Stimulated activated naive CD4-positive, alpha-beta T cell treated with Interleukin-2 at 50 U/mL for 16 hours (primary cell): ENCODE measurements around the gene DRC1.
"Not testable (repeated sequence)": the region's sequence is repeated elsewhere in the genome, so short reads cannot be mapped to it uniquely, and the experiment has no call there.

Experiments used
- DNase-seq: peaks from one replicate; lab custom pipeline; 2025; lab: John Stamatoyannopoulos, UW

Gene DRC1

DNA sequence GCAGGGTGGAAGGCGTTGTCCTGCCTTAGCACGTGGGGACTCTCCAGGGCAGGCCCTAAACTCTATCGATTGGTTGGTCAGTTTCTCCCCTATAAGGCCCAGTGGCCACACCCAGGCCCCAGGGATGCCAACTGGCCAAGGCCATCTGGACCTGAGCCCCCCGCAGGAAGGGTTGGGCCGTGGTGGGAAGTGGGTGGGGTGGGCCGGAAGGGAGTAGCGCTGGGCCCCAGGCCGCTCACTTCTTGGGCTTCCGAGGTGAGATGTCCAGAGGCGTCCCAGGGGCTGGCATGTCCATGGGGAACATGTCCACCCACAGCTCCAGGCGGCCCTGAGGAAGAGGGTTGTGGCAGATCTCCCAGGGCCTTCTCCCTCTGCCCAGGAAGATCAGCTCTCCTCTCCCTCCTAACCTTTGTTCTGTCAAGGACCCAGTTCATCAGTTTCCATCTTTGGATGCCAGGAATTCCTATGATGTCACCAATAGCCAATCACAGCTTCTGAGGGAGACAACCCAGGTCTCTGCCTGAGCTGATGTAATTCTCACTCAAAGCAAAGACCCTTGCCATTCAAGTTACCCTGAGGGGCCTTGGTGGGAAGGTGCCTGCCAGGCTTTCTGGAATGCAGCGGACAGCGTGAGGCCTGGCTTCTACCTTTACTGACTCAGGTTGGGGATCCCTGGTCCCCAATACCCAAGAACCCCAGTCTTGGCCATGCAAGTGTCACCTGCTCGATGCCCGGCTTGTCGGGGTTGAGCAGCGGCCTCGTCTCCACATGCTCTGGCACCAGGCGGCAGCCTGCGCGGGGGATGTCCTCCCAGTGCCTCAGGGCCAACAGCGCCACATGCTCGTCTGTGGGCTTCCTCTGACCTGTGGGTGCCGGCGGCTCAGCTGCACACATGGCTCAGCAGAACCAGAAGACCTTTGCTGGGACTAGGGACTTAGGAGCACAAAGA is 61.8 kb downstream of the DRC1 start:
- no peak for DNase-seq

DNA sequence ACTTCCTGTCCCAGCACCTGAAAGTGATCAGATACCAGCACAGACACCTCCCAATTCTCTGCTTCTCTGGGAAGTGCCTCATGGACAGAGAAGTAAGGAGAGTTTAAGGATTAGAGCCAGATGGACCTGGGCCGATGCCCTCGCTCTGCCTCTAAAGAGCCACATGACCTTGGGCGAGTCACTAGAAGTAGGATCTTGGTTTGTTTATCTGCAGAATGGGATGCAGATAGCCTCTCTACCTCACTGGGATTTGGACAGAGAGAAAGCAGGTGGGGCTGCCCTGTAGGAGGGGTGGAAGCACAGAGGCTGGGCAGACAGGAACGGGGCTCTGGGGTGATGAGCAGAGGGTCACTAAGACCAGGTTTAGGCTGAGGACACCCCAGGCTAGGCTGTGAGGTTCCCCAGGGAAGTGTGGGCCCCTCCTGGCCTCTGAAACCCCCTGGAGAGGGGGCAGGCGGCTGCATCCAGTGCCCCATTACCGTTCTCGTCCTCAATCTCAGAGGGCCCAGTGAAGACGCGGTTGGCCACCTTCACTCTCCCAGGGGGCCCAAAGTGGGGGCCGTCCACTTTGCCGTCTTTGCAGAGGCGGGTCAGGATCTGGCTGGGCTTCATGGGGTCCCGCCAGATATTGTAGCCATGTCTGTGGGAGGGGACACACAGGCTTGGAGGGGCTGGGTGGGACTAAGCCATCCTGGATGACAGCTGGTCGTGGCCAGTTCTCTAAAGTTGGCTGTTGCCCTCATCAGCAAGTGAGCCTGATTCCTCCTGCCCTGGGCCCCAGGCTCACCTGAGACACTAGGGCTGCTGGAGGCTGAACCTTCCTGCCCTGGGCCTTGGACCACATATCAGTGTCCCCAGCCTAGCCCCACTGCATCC is 62.9 kb downstream of the DRC1 start:
- no peak for DNase-seq

DNA sequence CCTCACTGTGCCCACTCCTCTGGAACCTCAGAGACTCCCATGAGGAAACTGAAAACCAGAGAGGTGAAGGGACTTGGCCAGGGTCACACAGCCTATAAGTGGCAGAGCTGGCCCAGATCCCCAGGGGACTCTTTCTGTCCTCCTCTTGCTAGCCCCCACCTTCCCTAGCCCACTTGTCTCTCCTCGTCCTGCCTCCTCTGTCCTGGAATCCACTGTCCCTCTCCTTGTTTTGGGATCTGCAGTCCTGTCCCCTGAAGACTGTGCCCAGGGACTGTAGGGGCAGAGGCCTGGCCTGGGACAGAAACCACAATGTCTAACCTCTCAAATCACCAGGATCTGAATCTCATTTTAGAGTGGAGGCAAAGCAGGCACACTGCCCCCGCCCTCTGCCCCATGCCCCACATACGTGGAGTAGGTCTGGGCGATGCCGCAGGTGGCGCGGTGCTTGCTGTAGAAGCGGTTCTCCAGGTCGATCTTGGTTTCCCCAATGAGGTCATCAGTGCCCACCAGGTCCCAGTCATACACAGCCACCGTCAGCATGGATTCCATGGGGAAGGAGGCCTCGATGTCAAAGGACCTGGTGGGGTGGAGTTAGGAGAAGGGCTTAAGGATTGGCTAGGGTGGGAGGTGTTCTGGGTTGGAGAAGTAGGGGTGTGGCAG is 63.7 kb downstream of the DRC1 start:
- no peak for DNase-seq

DNA sequence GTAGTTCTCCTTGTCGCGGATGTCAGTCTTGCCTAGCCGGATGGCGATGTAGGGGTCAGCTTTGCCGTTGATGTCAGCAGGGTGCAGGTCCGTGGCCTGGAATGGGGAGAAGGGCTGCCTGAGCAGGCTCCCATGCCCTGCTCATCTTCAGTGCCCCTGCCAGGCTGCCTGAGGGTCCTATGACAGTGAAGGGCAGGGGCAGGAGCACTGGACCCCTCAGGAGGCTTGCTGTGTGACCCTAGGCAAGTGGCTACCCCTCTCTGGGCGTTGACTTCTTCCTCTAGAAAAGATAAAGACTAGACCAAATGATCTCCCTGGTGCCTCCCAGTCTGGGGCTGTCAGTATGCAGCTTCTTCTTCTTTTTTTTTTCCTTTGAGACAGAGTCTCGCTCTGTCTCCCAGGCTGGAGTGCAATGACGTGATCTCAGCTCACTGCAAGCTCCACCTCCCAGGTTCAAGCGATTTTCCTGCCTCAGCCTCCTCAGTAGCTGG is 64.3 kb downstream of the DRC1 start:
- no peak for DNase-seq

DNA sequence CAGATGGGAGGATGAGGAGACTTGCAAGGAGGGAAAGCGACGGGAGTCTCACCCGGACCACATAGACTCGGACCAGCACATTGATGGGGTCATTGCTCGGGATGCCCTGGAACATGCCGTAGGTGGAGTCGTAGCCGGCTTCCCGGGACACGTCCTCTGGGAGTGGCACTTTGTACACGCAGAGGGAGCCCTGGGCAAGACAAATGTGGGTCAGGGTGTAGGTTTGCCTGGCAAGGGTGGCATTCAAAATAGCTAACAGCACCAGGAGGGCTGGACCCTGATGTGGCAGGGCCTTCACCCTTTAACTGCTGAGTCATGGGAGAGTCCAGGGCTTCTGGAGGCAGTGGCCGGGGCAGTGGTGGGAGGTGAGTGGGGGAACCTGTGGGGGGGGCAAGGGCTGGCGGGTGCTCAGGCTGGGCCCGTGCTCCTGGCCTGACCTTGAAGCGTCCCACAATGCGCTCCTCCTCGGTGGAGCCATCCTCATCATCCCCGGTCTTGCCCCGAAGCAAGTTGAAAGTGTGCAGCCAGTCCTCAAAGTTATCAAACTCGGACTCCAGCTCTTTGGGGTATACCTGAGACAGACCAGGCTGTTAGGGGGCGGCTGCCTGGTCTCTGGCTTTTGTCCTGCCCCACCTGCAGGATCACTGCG is 65.1 kb downstream of the DRC1 start:
- no peak for DNase-seq

DNA sequence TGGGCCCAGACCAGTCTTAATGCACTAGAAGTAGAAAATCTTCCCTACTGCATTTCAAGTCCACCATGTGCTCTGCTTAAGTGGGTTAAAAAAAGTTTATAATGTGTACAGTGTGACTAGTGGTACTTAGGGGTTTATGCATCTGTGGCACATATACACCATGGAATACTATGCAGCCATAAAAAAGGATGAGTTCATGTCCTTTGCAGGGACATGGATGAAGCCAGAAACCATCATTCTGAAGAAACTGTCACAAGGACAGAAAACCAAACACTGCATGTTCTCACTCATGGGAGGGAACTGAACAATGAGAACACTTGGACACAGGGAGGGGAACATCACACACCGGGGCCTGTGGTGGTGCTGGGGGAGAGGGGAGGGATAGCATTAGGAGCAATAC is 66.8 kb downstream of the DRC1 start:
- not testable (repeated sequence) for DNase-seq

DNA sequence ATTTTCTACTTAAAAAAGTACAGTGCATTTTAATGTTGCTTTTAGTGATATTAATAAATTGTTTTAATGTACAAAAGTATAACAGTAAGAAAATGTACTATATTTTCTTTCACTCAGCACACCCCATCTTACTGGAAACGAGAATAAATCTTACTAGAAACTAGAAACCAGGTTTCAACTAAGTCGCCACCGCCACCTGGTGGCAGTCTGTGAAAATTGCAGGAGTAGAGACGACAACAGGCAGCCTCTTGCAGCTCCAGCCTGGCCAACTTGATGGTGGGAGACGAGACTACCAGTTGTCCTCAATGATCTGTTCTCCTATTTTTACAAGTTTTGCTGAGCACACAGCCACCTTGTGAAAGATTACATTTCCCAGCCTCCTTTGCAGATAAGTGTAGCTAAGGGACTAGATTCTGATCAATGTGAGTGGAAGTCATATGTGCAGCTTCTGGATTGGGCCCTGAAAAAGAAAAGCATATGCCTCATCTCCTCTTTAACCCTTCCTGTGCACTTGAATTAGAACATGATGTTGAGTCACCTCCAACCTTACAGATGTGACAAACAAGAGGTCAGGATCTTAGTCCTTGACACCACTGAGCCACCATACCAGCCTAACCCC is 67.5 kb downstream of the DRC1 start:
- peak; percentile 33 for DNase-seq

DNA sequence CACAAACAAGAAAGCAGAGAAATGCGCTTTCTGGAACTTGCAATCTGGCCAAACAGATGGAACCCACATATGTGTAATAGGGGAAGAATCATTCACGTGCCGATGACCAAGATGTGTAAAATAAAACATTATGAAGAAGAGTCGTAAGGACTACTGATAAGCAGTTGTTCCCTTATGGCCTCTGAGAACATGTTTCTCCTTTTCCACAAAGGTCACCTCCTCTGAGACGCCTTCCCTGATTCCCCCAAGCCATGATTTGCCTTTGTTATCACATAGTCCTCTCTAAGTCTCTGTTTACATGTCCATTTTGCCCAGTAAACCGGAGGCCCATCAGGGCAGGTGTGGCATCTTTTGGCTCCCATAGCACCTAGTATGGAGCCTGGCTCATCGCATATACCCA is 68.2 kb downstream of the DRC1 start:
- no peak for DNase-seq

DNA sequence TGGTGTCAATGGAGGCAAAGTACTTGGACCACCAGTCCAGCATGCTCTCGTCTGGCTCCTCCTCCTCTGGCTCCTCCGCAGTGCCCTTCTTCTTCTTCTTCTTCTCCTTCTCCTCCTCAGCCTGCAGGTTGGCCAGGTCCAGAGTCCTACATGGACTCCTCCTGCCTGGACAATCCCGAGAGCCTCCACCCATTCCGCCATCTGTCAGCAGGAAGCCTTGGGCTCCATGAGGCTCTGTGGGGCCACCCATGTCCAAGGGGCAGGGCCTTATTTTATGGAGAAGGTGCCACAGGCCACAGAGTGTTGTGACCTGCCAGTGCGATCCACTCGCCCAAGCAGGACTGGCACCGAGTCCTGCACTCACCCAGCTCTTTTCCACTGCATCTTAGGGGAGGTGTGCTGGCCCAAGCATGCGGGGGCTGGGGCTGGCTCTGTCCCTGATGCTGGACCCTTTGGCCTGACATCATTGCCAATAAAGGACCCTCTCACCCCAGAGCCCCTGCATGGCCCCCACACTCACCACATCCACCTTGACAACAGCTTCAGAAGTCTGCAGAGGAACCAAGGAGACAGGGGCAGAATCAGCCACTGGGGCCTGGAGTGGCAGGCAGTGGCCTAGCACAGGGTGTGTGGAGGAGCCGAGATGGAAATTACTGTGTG is 69.0 kb downstream of the DRC1 start:
- no peak for DNase-seq

DNA sequence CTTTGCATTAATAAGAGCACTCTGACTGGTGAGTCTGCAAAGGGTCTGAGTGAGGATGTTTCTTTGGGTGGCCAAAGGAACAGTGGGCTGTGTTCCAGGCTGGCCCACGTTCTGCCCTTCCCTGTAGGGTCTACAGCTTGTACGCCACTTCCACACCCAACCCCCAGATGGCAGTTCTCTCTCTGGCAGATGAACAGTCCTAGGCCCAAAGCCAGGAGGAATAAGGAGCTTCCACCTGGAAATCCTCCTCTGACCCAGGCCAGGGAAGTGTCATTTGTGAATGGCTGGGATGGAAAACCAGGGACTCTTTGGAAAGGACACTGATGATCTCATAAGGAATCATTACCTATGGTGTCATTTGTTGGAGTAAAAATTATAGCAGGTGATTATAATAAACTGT is 69.6 kb downstream of the DRC1 start:
- DNase-seq = no peak

DNA sequence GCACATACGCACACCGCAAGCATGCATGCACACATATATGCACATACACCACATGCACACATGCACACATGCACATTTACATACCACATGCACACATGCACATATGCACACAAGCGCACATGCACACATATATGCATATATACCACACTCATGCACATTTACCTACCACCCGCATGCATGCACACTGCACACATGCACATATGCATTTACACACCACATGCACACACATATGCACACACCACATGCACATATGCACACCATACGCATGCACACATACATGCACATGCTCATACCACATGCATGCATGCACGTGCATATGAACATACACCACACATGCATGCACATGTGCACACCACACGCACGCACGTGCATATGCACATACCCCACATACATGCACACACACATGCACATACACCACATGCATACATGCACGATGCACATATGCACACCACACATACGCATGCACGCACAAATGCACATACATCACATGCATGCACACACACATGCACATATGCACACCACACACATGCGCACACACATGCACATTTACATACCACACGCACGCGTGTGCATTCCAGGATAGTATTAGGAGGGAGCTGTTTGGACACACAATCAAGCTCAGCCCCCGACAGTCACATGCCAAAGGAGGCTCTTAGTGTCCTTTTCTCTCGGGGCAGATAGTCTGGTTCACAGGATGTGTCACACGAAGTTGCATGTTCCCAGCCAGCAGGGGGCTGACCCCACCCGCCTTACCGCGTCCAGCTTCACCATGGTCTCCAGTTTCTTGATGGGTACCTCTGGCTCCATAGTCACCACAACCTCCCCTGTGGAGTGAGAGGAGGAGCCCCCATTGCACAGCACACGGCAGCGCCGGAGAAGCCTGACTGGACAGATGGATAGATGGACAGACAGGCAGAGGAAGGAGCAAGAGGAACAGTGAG is 70.3 kb downstream of the DRC1 start:
- DNase-seq = no peak

DNA sequence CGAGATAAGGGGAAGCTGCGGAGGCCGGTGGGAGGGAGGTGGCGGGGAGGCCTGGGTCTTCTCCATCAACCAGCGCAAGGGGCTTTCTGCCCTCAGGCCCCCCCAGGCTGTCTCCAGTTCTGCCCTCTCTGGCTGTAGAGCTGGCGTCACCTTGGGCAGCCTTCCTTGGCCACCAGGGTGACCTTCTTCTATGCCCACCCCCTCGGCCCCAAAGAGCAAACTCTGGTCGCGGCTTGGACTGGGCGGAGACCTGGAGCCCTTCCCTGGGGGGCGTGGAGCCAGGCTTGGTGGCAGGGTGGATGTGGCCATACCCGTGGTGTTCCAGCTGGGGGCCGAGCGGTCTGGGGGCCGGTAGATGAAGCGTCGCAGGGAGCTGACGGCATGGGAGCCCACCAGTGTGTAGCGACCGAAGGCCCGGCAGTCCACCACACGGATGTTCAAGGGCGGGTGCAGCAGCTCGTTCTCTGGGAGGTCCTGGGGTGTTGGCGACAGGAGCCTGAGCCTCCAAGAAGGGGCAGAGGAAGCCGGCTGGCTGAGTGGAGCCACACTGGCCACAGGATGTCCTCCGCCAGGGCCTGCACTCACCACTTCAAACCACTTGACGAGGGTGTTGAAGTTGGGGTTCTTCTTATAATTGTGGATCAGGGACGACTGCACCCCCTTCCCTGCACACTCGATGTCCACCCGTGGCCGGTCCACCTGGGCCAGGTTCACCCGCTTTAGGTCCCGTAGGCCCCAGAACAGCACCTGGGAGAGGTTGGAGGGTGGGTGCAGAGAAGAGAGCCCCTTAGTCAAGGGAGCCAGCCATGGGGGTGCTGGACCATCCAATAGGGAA is 71.3 kb downstream of the DRC1 start:
- DNase-seq = no peak

DNA sequence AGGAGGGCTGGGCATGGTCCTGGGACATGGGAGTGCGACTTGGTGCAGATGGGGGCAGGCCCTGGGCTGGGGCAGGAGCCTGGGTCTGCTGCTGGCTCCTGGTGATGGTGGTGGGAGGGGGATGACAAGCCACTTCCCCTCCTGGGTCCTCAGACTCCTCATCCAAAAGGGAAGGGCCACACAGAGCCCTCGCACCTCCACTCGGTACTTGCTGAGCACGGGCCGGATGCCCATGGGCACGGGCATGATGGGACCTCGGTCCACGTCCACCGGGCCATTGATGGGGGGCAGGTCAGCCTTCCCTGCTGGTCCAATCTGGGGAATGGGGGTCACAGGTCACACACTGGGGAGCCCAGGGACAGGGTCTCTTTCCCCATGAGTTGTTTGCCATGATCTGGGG is 72.1 kb downstream of the DRC1 start:
- DNase-seq = no peak

DNA sequence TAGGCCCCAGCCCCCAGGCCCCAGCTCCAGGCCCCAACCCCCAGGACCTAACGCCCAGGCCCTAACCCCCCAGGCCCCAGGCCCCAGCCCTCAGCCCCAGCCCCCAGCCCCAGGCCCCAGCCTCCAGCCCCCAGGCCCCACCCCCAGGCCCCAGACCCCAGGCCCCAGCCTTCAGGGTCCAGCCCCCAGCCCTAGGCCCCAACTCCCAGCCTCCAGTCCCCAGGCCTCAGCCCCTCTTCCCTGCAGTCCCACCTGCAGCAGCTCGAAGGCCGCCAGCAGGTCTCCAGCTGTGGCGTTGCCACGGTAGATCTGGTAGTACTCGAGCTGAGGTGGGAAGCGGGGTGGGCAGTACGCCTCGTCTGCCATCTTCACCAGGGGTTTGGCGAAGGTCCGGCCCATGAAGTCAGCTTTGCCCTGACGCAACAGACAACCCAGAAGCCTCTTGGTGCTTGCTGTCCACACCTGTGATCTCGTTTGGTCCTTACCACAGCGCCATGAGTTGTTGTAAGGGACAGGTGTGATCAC is 72.6 kb downstream of the DRC1 start:
- no peak for DNase-seq

DNA sequence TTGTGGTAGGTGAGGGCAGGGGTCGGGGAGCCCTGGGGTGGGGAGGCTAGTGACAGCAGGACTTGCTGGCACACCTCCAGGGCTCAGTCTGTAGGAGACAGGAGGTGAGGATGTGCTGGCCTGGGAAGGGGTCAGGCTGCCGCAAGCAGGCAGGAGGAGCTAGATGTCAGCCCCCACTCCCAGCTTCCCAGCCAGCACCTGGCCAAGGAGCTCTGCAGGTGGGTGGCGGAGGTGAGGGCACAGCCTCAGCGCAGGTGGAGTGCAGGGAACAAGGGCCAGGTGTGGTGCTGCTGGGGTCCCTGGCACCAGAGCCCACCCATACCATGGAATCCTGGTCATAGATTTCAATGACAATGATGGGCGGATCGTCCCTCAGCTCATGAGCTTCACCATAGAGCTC is 73.3 kb downstream of the DRC1 start:
- DNase-seq = no peak

DNA sequence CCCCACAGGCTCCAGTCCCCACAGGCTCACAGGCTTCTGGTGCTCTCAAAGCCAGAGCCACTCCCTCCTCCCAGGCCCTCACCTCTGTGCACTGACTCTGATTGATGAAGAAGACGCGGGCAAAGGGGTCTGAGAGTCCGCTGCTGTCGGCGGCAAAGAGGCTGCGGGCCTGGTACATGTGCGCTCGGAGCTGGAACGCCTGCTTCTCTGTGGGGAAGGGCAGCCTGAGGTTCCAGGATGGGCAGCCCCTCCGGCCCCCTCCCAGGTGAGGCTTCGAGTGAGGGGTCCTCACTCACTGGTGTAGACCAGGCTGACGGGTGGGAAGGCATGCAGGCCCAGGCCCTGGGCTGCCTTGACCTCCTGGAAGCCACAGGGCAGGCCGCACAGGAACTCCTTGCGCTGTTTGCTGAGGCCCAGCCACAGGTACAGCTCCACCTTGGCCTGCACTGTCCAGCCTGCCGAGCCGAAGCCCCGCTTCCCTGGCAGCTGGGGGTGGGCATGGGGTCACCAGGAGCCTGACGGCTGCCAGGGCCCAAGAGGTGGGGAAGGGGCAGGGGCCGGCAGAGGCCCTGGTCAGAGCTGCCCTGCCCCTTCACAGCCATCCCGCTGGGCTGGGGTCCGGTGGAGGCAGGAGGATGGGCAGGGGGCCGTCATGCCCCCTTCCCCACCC is 74.2 kb downstream of the DRC1 start:
- no peak for DNase-seq

DNA sequence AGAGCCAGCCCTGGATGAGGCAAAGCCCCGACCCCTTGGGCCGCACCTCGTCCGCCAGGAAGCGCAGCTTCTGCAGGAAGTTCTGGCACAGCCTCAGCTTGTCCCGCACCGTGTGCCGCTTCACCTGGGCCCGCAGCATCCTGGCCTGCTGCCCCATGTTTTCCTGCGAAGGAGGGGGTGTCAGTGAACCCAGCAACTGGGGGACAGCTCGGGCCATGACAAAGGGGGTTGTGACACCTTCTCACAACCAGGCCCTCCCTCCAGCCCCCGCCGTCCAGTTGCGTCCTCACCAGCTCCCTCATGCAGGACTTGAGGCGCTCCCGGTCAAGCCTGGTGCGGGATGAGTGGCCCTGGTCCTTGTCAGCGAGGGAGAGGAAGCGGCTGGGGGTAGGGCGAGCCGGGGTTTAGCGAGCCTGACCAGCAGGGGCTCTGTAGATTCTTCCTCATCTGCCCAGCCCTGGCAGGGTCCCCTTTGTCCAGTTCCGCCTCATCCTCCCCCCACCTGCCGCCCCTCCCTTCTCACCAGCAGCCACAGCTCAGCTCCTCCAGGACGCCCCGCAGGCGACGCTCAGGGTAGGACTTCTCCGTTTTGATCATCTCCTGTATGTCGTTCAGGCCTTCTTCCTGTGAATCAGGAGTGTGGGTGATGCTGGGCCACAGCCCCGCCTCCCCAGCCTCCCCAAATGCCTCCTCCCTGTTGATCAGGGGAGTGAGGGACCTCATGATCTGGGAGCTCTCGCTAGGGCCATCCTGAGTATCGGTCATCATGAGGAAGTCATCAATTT is 75.6 kb downstream of the DRC1 start:
- no peak for DNase-seq
